HG03064 (cell line): ENCODE measurements around the gene CEBPE.

Source experiments
- ATAC-seq: cut with Tn5 transposase; IDR thresholded peaks from one replicate; pipeline ENCODE4 v1.9.1; 2021; ENCODE audit warnings: low read depth; ENCODE audit not compliant: unreplicated experiment

CEBPE gene

DNA sequence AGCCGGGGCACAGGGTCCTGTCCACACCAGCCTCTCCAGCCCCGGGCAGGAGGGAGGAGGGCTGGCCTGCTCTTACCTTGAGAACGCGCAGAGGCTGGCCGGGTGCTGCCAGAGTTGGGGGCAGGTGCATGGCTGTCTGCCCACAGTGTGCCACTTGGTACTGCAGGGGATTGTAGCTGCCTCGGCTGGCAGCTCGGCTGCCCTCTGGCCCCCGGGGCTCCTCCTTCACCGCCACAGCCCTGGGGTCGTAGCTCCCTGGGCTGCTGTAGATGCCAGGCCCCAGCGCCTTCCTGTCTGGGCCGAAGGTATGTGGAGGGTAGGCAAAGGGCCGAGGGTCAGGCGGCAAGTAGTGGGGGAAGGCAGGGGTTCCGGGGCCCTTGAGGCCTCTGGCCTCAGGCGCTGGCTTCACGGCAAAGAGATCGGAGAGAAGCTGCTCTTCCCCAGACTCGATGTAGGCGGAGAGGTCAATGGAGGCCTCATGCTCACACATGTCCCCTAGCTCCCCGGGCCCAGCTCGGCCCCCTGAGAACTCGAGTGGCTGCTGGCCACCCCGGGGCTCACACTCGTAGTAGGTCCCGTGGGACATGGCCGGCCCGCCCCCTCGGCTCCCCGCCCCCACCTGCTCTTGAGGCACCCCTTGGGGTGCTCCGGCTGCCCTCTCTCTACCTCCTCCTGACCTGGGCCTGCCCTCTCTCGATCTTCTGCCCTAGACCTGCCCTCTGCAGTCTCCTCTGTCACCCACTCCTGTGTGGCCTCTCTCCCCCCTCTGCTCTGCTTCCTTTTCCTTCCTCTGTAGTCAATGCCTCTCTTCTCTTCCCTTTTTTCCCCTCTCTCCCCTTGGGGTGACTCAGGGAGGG lies at the start of gene CEBPE:
CEBPE (minus strand) TSS at position 750 of the 857 bp plus-strand sequence; CDS start at position 586, 164 bp downstream.
- no peak for ATAC-seq

DNA sequence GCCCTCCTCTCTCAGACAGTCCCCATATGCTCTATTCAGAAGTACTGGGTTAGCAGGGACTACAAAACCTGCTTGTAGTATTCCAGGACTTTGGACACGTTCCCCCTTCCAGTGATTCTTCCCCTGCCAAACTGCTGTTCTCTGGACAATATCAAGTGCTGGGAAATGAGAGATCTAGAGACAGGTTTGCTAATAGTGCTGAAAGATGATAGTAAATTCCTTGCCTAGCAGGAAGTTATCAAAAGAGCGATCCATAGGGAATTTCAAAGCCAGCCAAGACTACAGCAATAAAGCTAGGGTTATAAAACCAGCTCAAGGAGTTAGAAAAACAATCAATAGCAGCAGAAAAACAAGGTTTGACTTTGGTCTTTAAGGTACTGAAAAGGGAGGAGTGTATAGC lies 49.2 kb upstream of the CEBPE start:
- no peak for ATAC-seq

DNA sequence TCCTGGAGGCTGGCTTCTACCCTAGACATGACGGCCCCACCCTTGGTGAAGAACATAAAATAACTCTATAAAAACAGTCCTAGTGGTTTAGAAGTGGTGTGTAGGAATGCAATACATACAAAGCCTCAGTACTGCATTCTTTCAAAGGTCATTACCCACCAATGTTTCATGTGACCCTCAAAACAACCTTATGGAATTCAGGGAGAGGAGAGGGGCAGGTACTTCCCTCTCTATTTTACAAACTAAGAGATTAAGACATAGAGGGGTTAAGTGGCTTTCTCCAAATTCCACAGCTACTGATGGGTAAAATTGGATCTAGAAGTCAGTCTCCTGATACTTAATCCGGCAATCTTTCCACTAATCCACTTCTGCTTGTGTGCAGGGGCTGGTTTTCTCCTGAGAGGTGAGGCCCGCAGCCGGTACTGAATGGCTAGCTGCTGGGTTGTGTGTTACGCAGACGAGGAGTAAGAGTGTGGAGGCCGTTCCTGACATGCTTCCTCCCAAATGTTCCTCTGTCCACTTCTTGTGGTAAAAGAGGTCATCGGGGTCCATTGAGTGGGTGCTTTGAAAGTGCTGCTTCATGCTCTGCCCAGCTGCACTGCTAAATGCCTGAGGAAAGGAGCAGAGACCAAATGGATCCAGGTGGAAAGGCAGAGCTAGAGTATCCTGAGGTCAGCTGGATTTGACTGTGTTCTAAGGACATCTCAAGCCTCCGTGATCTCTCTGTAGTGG lies 48.2 kb upstream of the CEBPE start:
- no peak for ATAC-seq

GRCh38 chr14:23164949-23165348 lies 45.9 kb upstream of the CEBPE start:
- ATAC-seq, result no peak

DNA sequence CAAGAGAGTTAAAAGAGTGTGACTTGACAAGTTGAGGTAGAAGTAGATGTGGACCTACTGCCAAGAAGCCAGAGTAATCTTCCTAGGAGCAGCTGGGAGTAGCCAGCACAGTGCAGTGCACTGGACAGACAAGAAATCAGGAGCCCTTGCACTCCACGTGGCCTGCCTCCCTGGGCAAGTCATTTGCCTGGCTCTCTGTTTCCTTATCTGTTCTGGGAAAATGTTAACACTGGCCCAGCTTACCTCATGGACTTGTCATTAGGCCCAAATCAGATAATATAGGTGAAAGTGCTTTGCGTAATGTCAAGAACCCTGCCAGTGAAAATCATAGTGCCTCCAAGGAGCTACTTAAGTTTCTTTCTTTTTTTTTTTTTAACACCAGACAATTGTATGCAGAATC lies 45.2 kb upstream of the CEBPE start:
- no peak for ATAC-seq

GRCh38 chr14:23163830-23164229 lies 44.8 kb upstream of the CEBPE start:
- no peak for ATAC-seq

DNA sequence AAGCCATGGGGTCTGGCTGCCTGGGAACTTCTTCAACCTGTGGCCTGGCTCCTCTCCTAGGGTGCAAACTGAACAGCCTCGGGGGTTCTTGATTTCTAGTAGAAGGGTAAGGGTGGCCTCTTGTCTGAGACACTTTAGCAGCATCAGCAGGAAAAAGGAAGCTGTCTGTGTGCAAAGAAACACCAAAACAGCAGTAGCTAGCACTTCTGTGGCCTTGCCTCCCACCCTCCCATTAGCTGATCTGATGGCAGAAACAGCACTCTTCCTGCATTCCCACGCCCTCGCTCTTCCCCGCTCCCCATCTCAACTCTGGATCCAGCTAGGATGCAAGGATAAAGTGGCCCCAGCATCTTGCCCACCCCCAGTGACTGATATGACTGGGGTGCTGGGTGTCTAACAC lies 43.7 kb upstream of the CEBPE start:
- ATAC-seq, result no peak

DNA sequence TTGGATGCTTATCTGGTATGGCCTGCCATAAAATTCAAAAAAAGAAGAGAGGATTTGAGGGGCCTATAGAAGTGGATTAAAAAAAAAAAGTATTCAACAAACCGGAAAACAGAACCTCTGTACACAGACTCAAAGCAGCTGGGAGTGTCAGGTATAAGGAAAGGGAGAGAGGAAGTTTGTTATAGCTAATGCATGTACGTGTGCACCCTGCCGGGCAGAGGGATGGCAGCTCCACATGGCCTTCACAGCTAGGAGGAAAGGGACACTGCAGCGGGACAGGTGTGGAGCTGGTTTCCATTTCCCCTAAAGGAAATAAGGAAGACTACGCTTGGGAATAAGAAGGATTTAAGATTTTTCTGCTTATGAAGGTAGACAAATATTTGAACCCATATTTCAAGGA lies 43.0 kb upstream of the CEBPE start:
- no peak for ATAC-seq

GRCh38 chr14:23160924-23161522 lies 42.0 kb upstream of the CEBPE start:
- ATAC-seq, result no peak

DNA sequence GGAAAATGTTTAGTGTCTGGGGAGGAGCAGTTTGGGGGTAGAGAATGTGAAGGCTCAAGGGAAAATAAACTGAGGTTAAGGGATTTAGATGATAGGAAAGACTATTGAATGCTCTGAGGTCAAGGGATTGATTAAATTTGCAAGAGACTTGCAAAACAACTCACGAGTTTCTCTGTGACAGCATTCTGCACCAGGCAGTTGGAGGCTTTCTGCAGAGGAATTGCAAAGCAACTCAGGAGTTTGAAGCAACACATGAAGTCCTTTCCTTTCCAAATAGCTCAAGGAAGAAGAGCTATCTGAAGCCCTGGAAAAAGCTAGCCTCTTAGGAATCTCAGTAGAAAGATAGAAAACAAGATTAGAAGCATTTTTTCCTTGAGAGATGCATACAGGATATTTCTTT lies 40.5 kb upstream of the CEBPE start:
- ATAC-seq, result no peak

DNA sequence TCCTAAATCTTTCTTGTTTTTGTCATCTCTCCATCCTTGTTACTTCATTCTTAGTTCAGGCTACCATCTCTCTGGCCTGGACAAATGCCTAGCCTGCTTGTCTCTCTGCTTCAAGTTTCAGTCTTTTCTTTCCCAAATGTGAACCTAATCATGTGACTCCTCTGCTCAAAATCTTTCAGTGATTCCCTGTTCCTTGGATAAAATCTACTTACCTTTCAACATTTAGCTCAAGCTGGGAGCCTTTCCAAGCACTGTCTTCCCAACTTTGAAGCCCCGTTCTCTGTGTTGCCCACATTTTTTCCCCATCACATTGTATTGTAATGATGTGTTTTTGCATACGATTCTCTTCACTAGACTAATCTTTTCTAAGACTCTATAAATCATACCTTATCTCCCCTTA lies 39.7 kb upstream of the CEBPE start:
- ATAC-seq, result no peak

GRCh38 chr14:23154964-23155587 lies 36.0 kb upstream of the CEBPE start:
- no peak for ATAC-seq

DNA sequence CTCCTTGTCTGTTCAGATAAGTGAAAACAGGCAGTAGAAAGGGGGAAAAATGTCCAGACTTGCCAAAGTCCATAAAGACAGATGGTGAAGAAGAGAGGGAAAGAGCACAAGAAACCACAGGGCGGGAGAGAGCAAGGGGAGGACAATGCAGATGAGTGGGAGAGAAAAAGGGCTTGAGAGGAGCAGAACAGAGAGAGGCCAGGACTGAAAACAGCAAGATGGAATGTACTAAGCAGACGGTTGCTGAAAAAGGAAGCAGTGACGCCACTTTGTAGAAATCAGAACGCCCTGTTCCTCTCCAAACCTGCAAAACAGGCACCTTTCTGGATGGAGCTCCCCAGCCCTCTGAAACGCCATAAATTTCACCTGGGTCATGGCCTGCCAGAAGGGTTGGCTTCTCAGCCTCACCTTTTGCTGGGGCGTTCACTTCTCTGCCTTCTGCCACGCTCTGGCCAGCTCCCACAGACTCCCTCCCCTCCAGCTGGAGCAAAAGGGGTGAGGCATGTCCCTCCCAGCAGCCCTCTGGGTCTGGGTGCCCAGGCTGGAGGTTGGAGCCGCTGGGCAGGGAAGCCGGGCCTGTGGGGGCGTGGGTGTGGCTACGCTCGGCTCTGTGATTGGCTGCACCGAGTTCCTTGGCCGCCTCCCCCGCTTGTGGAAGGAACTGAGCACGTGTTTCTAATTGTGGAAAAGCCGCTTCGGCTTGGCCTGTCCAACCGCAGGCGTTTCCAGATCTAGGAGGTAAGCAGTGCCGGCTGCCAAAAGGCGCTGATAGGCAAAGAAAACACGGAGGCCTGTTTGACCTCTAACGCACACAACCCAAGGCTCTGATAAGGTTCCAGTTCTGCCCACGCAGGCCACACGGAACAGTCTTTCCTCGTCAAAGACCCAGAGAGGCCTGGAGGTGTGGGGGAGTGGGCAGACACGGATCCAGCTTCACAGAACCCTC lies 35.1 kb upstream of the CEBPE start:
- ATAC-seq, result no peak

DNA sequence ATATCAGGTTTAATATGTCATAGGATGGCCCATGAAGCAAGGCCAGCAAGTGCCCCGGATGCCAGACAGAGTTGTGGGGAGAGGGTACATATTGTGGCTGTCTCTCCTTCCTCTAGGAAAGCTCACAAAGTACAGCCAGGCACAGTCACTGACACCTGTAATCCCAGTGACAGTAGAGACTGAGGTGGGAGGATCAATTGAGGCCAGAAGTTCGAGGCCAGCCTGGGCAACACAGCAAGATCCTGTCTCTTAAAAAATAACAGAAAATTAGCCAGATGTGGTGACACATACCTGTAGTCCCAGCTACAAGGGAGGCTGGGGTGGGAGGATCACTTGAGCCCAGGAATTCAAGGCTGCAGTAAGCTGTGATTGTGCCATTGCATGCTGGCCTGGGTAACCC lies 32.3 kb upstream of the CEBPE start:
- ATAC-seq, result no peak

- no peak for ATAC-seq
Measured at GRCh38 chr14:23149745-23150144, 30.7 kb upstream of the CEBPE start.

DNA sequence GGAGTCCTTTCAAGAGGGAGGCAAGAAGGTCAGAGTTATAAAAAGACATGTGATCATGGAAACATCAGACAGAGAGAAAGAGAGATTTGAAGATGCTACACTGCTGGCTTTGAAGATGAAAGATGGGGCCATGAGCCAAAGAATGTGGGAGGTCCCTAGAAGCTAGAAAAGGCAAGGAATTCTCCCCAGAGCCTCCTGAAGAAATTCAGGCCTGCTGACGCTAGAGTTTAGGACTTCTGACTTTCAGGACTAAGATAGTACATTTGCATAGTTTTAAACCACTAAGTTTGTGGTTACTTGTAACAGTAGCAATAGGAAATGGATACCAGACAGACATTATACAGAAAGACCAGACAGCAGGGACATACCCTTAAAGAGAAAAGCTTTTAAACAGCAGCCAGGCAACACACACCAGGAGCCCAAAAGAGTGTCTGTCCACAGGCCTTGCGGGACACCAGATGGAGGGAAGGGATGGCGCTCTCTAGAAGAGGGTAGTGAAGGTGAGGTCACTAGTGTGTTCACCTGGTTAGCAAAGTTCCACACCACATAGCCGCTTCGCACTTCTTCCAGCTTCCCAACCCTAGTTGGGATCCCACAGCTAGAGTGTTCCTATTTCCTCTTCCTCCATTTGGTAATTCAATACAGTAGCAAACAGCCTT lies 29.7 kb upstream of the CEBPE start:
- ATAC-seq, result no peak

- ATAC-seq, result no peak
Measured at GRCh38 chr14:23147676-23148075, 28.6 kb upstream of the CEBPE start.

- ATAC-seq, result no peak
Measured at GRCh38 chr14:23146980-23147379, 27.9 kb upstream of the CEBPE start.

DNA sequence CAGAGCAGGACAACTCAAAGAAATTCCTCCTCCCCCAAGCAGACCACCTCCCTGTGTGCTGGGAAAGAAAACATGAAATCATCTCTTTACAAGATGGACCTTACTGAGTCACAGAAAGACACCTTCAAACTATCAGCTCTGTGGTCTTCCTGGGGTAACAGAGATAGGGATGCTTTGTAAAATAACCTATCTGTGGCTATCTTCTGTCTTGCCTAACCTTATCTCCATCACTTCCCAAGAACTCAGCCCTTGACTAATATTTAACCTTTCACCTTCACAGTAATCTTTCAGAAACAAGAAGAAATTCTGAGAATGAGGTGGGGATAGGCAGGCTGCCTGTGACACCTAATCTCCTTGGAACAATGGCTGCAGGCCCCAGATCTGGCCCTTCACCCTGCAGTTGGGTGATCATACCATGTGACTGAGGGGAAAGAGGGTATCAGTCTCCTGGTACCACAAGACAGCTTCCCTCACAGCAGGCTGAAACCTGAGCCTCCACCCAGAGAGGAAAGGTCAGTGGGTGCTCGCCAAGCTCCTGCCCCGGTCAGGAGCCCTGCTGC lies 27.4 kb upstream of the CEBPE start:
- ATAC-seq, result no peak
